SK-N-MC (cell line): ENCODE results near the gene CDYL.
"Not testable (repeated sequence)": the region's sequence is repeated elsewhere in the genome, so short reads cannot be mapped to it uniquely, and the experiment has no call there.

ENCODE experiments used
- DNase-seq: peaks from one replicate; pipeline ENCODE4 v3.0.0-alpha.2; 2011; ENCODE audit warnings: low read depth, low spot score
- H3K27ac ChIP-seq: fragments of 200-600 bp; sonication (generic); 2 replicates; pipeline ENCODE4 v1.5.1; 2016; ENCODE audit warnings: mixed run types
- H3K36me3 ChIP-seq: fragments of 200-600 bp; sonication (generic); 2 replicates; pipeline ENCODE4 v1.6.1; 2017; ENCODE audit warnings: antibody characterized with exemption, low read length, mixed read lengths; ENCODE audit not compliant: insufficient read depth
- H3K4me3 ChIP-seq: fragments of 200-600 bp; sonication (generic); 2 replicates; pipeline ENCODE4 v1.5.1; 2016
- H3K9ac ChIP-seq: fragments of 200-600 bp; sonication (generic); 2 replicates; pipeline ENCODE4 v1.8.0; 2017; ENCODE audit warnings: mixed run types, mixed read lengths; ENCODE audit not compliant: insufficient read length
- H3K9me3 ChIP-seq: fragments of 200-600 bp; sonication (generic); 2 replicates; pipeline ENCODE4 v1.6.1; 2017; ENCODE audit warnings: low read depth, mild to moderate bottlenecking, antibody characterized with exemption, low read length, moderate library complexity, mixed read lengths
- EZH2 ChIP-seq: fragments of 200-600 bp; sonication (generic); IDR thresholded peaks from one replicate; pipeline ENCODE4 v1.6.1; 2017; ENCODE audit warnings: antibody characterized with exemption
- FOXP2 ChIP-seq: optimal IDR thresholded peaks from 2 replicates; pipeline ENCODE3; 2011; ENCODE audit warnings: mild to moderate bottlenecking, moderate library complexity; ENCODE audit not compliant: insufficient read depth; ENCODE audit errors: extremely low read length, control extremely low read depth
- POLR2AphosphoS5 ChIP-seq: IDR thresholded peaks from 2 replicates; pipeline ENCODE4 v1.6.1; 2012; ENCODE audit warnings: mild to moderate bottlenecking, low read depth, low read length, borderline replicate concordance

The CDYL gene

DNA sequence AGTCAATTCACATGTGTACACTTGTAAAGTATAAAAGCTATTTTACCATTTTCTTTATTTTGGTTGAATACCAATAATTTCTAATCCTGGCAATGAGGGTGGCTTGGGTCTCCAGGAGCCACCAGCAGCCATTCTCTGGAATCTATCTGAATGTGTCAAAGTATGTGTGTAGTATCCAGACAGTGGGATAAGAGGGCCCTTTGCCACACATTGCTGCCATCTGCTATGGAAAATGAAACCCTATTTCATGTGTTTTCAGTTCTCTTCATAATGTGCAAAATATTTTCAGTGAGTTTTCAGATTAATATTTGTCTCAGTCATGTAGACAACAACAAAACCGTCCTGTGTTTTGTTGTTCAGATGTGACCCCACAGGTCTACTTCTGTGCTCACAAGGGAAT, 46.3 kb downstream of the CDYL start:
- Histone ChIP-seq H3K4me3 (no peak overlapping the region), H3K36me3 (no peaks in the 10 kb centered on the region), H3K9me3 (peaks cover 3% of the 10 kb centered on the region; the same call in 1 of the 2 replicates), H3K27ac (no peak overlapping the region), H3K9ac (no peak overlapping the region)
- DNase-seq = no peak
- TF ChIP-seq EZH2 (no peak), POLR2AphosphoS5 (no peak), FOXP2 (no peak)

DNA sequence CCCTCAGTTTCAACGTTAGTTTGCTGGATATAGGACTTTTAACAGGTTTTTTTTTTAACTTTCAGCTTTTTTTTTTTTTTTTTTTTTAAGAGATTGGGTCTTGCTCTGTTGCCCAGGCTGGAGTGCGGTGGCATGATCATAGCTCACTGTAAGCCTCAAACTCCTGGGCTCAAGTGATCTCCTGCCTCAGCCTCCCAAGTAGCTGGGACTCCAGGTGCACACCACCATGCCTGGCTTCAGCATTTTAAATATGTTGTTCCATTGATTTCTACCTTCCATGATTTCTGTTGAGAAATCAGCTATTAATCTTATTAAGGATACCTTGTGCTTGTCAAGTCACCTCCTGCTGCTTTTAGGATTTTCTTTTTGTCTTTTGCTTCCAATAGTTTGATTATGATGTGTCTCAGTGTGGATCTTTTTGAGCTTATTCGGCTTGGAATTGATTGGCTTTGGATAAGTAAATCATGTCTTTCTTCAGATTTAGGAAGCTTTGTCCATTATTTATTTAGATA, 52.0 kb downstream of the CDYL start:
- DNase-seq = no peak
- H3K36me3 ChIP-seq = no peaks in the 10 kb centered on the region
- peaks cover 6% of the 10 kb centered on the region; the same call in 1 of the 2 replicates for H3K9me3 ChIP-seq
- H3K4me3 ChIP-seq = no peak overlapping the region
- no peak overlapping the region for H3K27ac ChIP-seq
- TF ChIP-seq POLR2AphosphoS5 (no peak), EZH2 (no peak), FOXP2 (no peak)
- H3K9ac ChIP-seq = no peak overlapping the region

DNA sequence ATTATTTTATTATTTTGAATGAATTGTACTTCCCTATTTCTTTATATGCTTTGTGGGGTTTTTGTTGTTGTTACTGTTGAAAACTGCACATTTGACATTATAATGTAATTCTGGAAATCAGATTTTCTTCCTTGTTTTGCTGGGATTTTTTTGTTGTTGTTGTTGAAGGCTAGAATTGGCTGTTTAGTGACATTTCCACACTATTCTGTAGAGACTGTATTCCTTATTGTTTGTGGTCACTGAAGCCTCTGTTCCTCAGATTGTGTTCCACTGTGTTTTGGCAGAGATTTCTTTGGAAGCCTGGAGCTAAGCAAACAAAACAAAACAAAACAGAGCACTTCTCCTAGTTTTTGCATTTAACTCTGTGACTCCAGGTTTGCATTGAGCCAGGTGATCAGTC, 52.9 kb downstream of the CDYL start:
- no peak for TF ChIP-seq POLR2AphosphoS5
- no peak for TF ChIP-seq EZH2
- TF ChIP-seq FOXP2 = no peak
- H3K36me3 ChIP-seq = no peaks in the 10 kb centered on the region
- no peak overlapping the region for H3K27ac ChIP-seq
- H3K9me3 ChIP-seq = peaks cover 5% of the 10 kb centered on the region; the same call in 1 of the 2 replicates
- no peak overlapping the region for H3K9ac ChIP-seq
- no peak for DNase-seq
- H3K4me3 ChIP-seq = no peak overlapping the region

DNA sequence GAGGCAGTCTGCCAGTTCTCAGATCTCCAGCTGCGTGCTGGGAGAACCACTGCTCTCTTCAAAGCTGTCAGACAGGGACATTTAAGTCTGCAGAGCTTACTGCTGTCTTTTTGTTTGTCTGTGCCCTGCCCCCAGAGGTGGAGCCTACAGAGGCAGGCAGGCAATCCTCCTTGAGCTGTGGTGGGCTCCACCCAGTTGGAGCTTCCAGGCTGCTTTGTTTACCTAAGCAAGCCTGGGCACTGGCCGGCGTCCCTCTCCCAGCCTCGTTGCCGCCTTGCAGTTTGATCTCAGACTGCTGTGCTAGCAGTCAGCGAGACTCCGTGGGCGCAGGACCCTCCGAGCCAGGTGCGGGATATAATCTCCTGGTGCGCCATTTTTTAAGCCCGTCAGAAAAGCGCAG, 59.3 kb downstream of the CDYL start:
- not testable (repeated sequence) for DNase-seq, H3K9me3 ChIP-seq, H3K9ac ChIP-seq, H3K27ac ChIP-seq, H3K4me3 ChIP-seq, H3K36me3 ChIP-seq

DNA sequence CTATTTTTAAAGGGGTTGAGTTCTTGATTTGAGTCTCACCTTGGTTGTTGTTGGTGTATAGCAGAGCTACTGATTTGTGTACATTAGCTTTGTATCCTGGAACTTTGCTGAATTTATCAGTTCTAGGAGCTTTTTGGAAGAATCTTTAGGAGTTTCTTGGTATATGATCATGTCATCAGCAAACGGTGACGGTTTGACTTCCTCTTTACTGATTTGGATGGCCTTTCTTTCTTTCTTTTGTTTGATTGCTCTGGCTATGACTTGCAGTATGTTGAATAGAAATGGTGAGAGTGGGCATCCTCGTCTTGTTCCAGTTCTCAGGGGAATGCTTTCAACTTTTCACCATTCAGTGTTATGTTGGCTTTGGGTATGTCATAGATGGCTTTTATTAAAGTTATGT, 64.0 kb downstream of the CDYL start:
- Histone ChIP-seq H3K36me3 (no peaks in the 10 kb centered on the region), H3K27ac (no peak overlapping the region), H3K9me3 (peaks cover 17% of the 10 kb centered on the region; the same call in 1 of the 2 replicates), H3K4me3 (no peak overlapping the region), H3K9ac (no peak overlapping the region)
- DNase-seq = no peak
- TF ChIP-seq POLR2AphosphoS5 (no peak), EZH2 (no peak), FOXP2 (no peak)

DNA sequence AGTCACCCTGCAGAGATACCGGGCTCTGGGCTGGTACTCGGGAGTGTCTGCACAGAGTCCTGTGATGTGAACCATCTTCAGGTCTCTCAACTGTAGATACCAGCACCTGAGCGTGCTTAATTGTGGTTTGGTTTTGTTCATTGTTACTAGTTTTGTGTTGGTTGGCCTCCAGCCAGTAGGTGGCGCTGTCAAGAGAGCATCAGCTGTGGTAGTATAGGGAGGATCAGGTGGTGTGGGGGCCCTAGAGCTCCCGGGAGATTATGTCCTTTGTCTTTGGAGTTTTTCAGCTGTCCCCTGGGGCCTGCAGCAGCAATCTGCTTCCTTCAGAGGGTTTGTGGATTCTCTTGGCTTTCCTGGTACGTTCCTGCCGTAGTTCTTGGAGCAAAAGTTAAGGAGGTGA, 67.9 kb downstream of the CDYL start:
- DNase-seq = no peak
- H3K9ac ChIP-seq = no peak overlapping the region
- H3K4me3 ChIP-seq = no peak overlapping the region
- no peak overlapping the region for H3K27ac ChIP-seq
- peaks cover 4% of the 10 kb centered on the region; the same call in 1 of the 2 replicates for H3K36me3 ChIP-seq
- no peak for TF ChIP-seq POLR2AphosphoS5
- TF ChIP-seq FOXP2 = no peak
- TF ChIP-seq EZH2 = no peak
- H3K9me3 ChIP-seq = peaks cover 17% of the 10 kb centered on the region; the same call in 1 of the 2 replicates

DNA sequence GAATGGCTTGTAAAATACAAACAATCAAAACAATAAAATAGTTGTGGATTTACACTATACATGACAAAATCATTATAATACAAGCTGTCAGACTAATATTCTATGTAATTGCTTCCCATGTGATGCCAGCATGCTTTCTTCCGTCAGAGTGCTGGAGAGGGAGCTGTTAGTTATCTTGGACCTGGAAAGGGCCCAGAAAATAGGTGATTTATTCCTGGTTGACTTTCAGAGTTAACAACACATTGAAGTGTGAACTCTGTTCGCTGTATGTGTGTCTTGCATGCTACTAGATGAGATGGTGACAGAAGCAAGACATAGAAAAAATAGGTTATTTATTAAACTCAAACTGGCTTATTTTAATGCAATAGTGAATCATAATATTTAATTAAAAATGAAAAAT, 70.2 kb downstream of the CDYL start:
- Histone ChIP-seq H3K9ac (no peak overlapping the region), H3K4me3 (no peak overlapping the region), H3K9me3 (peaks cover 16% of the 10 kb centered on the region; the same call in 1 of the 2 replicates), H3K36me3 (peaks cover 4% of the 10 kb centered on the region; the same call in 1 of the 2 replicates), H3K27ac (no peak overlapping the region)
- TF ChIP-seq POLR2AphosphoS5 (no peak), EZH2 (no peak), FOXP2 (no peak)
- DNase-seq = no peak

DNA sequence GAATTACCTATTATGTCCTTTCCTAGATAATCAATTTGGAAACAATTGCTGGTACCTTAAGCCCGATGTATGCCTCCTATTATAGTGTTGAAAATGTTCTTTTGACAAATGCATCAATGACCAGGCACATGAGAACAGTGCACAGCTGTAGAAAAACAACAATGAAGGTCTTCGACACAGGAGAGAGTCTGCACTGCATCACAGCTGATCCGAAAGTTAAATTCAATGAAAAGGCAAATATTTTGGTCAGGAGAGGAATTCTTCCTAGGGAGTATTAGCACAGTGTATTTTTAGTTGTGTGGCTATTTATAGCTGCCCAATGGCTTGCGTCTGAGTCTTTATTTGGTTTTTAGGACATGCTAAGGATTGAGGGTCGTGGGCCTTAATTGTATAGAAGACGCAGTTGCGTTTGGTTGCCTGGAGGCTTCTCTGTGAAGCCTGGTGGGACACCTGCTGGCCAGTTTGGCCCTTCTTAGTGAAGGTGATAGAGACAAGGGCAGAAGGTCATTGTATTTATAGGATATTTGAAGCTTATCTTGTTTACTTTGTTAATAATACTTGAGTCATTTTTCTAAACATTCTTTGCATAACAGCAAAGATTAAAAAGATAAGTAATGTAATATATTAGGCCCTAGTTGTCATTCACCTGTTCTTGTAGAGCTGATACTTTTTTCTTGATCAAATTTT, 72.3 kb downstream of the CDYL start:
- no peak overlapping the region for H3K27ac ChIP-seq
- H3K9me3 ChIP-seq = peaks cover 7% of the 10 kb centered on the region; the same call in 1 of the 2 replicates
- H3K4me3 ChIP-seq = no peak overlapping the region
- DNase-seq = no peak
- no peak overlapping the region for H3K9ac ChIP-seq
- TF ChIP-seq POLR2AphosphoS5 = no peak
- TF ChIP-seq EZH2 = no peak
- TF ChIP-seq FOXP2 = no peak
- peaks cover 4% of the 10 kb centered on the region; the same call in 1 of the 2 replicates for H3K36me3 ChIP-seq
